Upper lobe of right lung (tissue), 1 donor: ENCODE measurements around the gene CDC34. TPM values are rescaled to one million over a fixed set of nuclear protein-coding genes. Genes with fewer than 3 reads are reported as not detected.
A peak's percentile ranks its signal among the peaks of the same experiment; 100 is the strongest.

Experiments
- ATAC-seq: fragments of 200-7000 bp; cut with Tn5 transposase; one replicate; pipeline ENCODE4 v1.9.1; 2020; ENCODE audit warnings: mild to moderate bottlenecking, moderate library complexity
- DNase-seq: peaks from one replicate; pipeline ENCODE4 v3.0.0-alpha.2; 2020
- H3K27ac ChIP-seq: fragments of 200-600 bp; one replicate; pipeline ENCODE4 v1.8.0; 2022
- H3K27me3 ChIP-seq: fragments of 200-600 bp; one replicate; pipeline ENCODE4 v1.8.0; 2022; ENCODE audit warnings: mild to moderate bottlenecking
- H3K36me3 ChIP-seq: fragments of 200-600 bp; one replicate; pipeline ENCODE4 v1.8.0; 2022
- H3K4me1 ChIP-seq: fragments of 200-600 bp; one replicate; pipeline ENCODE4 v1.8.0; 2022
- H3K4me3 ChIP-seq: fragments of 200-600 bp; one replicate; pipeline ENCODE4 v1.8.0; 2022; ENCODE audit warnings: mild to moderate bottlenecking
- H3K9me3 ChIP-seq: fragments of 200-600 bp; one replicate; pipeline ENCODE4 v1.8.0; 2022
- intact Hi-C: fragments of 100-400 bp; cut with DNase I; formaldehyde crosslinking; loops from one replicate; pipeline ENCODE4 v1.11.0; 2022
- total RNA-seq: library from RNA; stranded (reverse); fragmentation: NEBNext Ultra II Directional; extraction: Animal tissue kit (Norgen Biotek cat#: 25700); gene quantifications from one replicate; pipeline ENCODE4 v1.2.1, GENCODE V29; 2021
- TF ChIP-seq, protein P1 (sequence below): fragments of 200-600 bp; IDR thresholded peaks from one replicate; pipeline ENCODE4 v1.8.0; 2022; ENCODE audit warnings: antibody characterized with exemption
- donor health status: DM: no; HTN: yes; CAD: no; lungs with severe emphysema.

CDC34 gene
- total RNA-seq, 1 donor from 2014 or later = 40.9 TPM

DNA sequence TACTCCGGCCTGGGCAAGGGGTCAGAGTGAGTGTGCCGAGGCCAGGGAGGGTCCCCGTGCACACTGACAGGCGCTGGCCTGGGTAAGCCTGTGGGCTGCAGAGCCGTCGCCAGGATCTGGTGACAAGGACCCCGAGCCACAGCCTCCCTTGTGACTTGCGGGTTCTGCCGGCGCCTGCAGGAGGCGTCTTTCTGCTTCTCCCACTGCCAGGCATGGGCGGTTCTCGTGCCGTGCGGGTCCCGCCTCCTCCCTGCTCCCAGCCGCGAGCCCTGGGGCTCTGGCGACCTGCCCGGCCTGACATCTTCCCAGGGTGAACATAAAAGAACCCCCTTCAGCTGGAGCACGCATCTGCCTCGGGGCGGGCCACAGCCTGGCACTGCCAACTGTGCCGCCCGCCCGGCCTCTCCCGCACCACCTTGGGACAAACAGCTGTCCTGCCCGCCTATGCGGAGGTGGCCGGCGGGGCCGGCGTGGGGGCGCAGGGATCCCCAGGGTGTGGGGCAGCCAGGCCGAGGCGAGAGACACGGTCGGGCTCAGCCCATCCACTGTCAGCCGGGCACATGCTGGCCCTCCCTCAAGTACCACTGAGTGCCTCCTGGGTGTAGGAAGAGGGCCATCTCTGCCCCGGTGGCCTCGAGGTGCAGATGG is 56.7 kb downstream of the CDC34 start:
- H3K4me3 ChIP-seq = no peak overlapping the region
- H3K27me3 ChIP-seq = peaks cover 49% of the 10 kb centered on the region
- intact Hi-C loops = no loop called here
- H3K9me3 ChIP-seq = no peaks in the 10 kb centered on the region
- TF ChIP-seq, protein P1, sequence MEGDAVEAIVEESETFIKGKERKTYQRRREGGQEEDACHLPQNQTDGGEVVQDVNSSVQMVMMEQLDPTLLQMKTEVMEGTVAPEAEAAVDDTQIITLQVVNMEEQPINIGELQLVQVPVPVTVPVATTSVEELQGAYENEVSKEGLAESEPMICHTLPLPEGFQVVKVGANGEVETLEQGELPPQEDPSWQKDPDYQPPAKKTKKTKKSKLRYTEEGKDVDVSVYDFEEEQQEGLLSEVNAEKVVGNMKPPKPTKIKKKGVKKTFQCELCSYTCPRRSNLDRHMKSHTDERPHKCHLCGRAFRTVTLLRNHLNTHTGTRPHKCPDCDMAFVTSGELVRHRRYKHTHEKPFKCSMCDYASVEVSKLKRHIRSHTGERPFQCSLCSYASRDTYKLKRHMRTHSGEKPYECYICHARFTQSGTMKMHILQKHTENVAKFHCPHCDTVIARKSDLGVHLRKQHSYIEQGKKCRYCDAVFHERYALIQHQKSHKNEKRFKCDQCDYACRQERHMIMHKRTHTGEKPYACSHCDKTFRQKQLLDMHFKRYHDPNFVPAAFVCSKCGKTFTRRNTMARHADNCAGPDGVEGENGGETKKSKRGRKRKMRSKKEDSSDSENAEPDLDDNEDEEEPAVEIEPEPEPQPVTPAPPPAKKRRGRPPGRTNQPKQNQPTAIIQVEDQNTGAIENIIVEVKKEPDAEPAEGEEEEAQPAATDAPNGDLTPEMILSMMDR = peak; percentile 39
- ATAC-seq (peak; percentile 59), DNase-seq (peak; percentile 83)
- no peak overlapping the region for H3K27ac ChIP-seq
- H3K36me3 ChIP-seq = peaks cover 4% of the 10 kb centered on the region
- peaks cover 10% of the 10 kb centered on the region for H3K4me1 ChIP-seq

DNA sequence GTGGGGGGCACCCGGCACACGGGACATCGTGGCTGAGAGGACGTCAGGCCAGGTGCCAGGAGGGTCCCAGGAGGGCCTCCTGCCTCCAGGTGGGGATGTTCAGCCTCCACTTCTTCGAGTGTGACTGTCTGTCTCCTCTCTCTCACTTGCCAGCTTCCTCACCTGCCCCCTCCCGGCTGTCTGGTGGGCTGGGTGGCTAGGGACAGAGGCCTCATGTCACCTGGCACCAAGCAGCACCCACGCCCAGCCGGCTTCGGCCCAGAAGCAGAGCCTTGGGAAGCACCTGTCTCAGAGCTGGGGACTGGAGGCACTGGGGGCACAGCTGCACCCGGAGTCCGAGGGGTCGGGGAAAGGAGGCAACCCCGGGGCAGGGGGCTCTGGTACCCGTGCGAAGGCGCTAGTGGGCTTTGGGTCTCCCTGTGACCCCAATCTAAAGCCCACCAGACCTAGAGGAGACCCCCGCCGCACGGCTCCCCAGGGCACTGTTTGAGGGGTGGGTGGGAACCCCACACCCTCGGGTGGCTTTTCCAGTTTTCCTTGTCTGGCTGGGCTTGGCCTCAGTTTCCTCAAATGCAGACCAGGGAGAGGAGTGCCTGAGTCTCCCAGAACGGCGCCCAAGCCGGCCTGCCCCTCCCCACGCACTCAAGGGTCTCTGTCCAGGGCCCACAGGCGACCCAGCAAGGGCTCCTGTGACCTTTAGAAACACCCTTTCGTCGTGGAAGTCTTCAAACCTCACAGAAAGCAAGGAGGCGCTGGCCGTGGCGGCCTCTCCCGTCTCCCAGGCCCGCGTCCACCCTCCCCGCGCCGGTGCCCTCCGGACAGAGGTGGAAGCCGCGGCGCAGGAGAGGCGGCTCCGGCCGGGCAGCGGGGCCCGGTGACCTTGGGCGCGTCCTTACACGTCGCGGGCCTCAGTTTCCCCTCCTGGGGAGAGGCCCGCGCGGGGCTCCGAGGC is 57.5 kb downstream of the CDC34 start:
- peaks cover 51% of the 10 kb centered on the region for H3K27me3 ChIP-seq
- H3K36me3 ChIP-seq = no peaks in the 10 kb centered on the region
- H3K9me3 ChIP-seq = no peaks in the 10 kb centered on the region
- TF ChIP-seq, protein P1 = no peak
- H3K4me1 ChIP-seq = peaks cover 10% of the 10 kb centered on the region
- intact Hi-C loops = no loop called here
- no peak overlapping the region for H3K27ac ChIP-seq
- no peak for DNase-seq
- ATAC-seq = no peak
- H3K4me3 ChIP-seq = no peak overlapping the region

DNA sequence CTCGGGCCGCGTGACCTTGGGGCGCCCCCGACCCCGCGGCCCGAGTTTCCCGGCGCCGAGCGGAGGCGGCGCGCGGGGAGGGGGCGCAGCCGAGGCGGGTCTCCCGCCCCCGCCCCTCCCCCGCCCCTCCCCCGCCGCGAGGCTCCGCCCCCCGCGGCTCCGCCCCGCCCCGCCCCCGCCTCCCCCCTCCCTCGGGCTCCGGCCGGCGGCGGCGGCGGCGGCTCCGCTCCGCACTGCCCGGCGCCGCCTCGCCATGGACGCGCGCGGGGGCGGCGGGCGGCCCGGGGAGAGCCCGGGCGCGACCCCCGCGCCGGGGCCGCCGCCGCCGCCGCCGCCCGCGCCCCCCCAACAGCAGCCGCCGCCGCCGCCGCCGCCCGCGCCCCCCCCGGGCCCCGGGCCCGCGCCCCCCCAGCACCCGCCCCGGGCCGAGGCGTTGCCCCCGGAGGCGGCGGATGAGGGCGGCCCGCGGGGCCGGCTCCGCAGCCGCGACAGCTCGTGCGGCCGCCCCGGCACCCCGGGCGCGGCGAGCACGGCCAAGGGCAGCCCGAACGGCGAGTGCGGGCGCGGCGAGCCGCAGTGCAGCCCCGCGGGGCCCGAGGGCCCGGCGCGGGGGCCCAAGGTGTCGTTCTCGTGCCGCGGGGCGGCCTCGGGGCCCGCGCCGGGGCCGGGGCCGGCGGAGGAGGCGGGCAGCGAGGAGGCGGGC is 58.3 kb downstream of the CDC34 start, which contains the start of gene HCN2:
Gene HCN2 (plus strand): TSS at position 189 of the 703 bp plus-strand sequence. CDS start 65 bp downstream, at position 254.
- no peak within 1 kb of the TSS for H3K4me3 ChIP-seq
- H3K27ac ChIP-seq = no peak within 1 kb of the TSS
- ATAC-seq (no peak), DNase-seq (no peak)
- intact Hi-C loops = no loop called here
- no peaks in the 10 kb centered on the region for H3K9me3 ChIP-seq
- H3K36me3 ChIP-seq = no peaks in the 10 kb centered on the region
- peaks cover 8% of the 10 kb centered on the region for H3K4me1 ChIP-seq
- TF ChIP-seq, protein P1 = no peak
- H3K27me3 ChIP-seq = peaks cover 51% of the 10 kb centered on the region

DNA sequence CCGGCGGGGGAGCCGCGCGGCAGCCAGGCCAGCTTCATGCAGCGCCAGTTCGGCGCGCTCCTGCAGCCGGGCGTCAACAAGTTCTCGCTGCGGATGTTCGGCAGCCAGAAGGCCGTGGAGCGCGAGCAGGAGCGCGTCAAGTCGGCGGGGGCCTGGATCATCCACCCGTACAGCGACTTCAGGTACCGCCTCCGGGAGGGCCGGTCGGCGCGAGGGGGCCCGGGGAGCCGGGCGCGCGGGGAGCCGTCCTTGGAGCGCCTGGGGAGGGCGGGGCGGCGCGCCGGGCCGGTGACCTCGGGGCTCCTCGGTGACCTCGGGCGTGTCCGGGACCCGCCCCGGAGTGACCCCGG is 58.8 kb downstream of the CDC34 start:
- Histone ChIP-seq H3K4me1 (peaks cover 8% of the 10 kb centered on the region), H3K4me3 (no peak overlapping the region), H3K27ac (no peak overlapping the region), H3K36me3 (no peaks in the 10 kb centered on the region), H3K27me3 (peaks cover 51% of the 10 kb centered on the region), H3K9me3 (no peaks in the 10 kb centered on the region)
- DNase-seq (no peak), ATAC-seq (no peak)
- intact Hi-C loops = no loop called here
- TF ChIP-seq, protein P1 = no peak

DNA sequence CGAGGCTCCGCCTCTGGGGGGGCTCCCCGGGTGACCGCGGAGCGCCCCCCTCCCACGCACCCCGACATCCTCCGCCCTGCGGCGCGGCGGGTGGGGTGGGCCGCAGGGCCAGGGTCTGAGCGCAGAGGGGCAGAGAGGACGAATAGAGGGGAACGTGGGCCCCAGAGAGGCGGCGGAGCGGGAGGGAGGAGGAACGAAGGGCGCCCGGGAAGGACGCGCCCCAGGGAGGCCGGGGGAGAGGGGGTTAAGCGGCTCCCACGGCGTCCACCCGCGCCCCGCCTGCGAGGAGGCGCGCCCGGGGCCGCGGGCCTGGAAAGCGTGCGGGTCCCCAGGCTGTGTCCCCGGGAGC is 59.2 kb downstream of the CDC34 start:
- intact Hi-C loops = no loop called here
- no peak overlapping the region for H3K4me3 ChIP-seq
- ATAC-seq (no peak), DNase-seq (no peak)
- no peak overlapping the region for H3K27ac ChIP-seq
- no peaks in the 10 kb centered on the region for H3K9me3 ChIP-seq
- H3K4me1 ChIP-seq = peaks cover 8% of the 10 kb centered on the region
- peaks cover 51% of the 10 kb centered on the region for H3K27me3 ChIP-seq
- TF ChIP-seq, protein P1 = no peak
- no peaks in the 10 kb centered on the region for H3K36me3 ChIP-seq
